Gastroesophageal sphincter (tissue), 4 donors: ENCODE measurements around the gene TNFRSF4. TPM values are rescaled to one million over a fixed set of nuclear protein-coding genes. Genes with fewer than 3 reads are reported as not detected.

Source experiments
- ATAC-seq: fragments of 150-250 bp; one replicate; pipeline ENCODE4 v1.9.1; 2016; ENCODE audit warnings: mild to moderate bottlenecking, moderate library complexity
- H3K27ac ChIP-seq, 4 donors: fragments of 200-600 bp; sonication (generic) in 3 of 4; 1 replicate in 3 of 4; 2 replicates in 1 of 4; pipeline ENCODE4 v1.5.1; 2016 to 2019
- H3K27me3 ChIP-seq: fragments of 200-600 bp; sonication (generic); one replicate; pipeline ENCODE4 v1.5.1; 2019
- H3K36me3 ChIP-seq, 2 donors: fragments of 200-600 bp; sonication (generic); one replicate each; pipeline ENCODE4 v1.5.1; 2019; ENCODE audit warnings: control low read depth in 1 of 2
- H3K4me1 ChIP-seq, 3 donors: fragments of 200-600 bp; sonication (generic); 1 replicate in 2 of 3; 2 replicates in 1 of 3; pipeline ENCODE4 v1.5.1; 2016 to 2019; ENCODE audit warnings: control low read depth in 2 of 3
- H3K4me3 ChIP-seq, 2 donors: fragments of 200-600 bp; sonication (generic); one replicate each; pipeline ENCODE4 v1.5.1; 2019; ENCODE audit warnings: mild to moderate bottlenecking in 1 of 2, moderate library complexity in 1 of 2
- H3K9me3 ChIP-seq, 3 donors: fragments of 200-600 bp; sonication (generic); one replicate each; pipeline ENCODE4 v1.5.1; 2017 to 2019; ENCODE audit warnings: control low read depth in 2 of 3
- CTCF ChIP-seq, 4 experiments: fragments of 200-600 bp in 2 of 4; fragments of 450-650 bp in 2 of 4; sonication (generic) in 1 of 4; IDR thresholded peaks; one replicate each; pipeline ENCODE4 v1.5.1; 2017 to 2019; ENCODE audit warnings: antibody characterized with exemption in 4 of 4, mild to moderate bottlenecking in 2 of 4, moderate library complexity in 2 of 4
- EP300 ChIP-seq: sonication (generic); formaldehyde crosslinking; IDR thresholded peaks from one replicate; pipeline ENCODE4 v1.6.1; 2017; ENCODE audit warnings: antibody characterized with exemption, mild to moderate bottlenecking
- POLR2A ChIP-seq, 2 donors: fragments of 450-650 bp; IDR thresholded peaks; one replicate each; pipeline ENCODE4 v1.6.1; 2017; ENCODE audit warnings: antibody characterized with exemption in 2 of 2, mild to moderate bottlenecking in 2 of 2, moderate library complexity in 1 of 2
- POLR2AphosphoS5 ChIP-seq: sonication (generic); formaldehyde crosslinking; IDR thresholded peaks from one replicate; pipeline ENCODE4 v1.6.1; 2017; ENCODE audit warnings: antibody characterized with exemption
- WGBS, 2 donors: methylation state at CpG; one replicate each; pipeline ENCODE4 v1.1.5; 2018; ENCODE audit warnings: low coverage in 1 of 2; 5-methylcytosine and 5-hydroxymethylcytosine counted together
- total RNA-seq, 4 donors: library from RNA; depleted of rRNA; stranded (reverse); fragments of >200 nt; gene quantifications; one replicate each; pipeline ENCODE4 v1.1.0, GENCODE V29; 2016

Gene TNFRSF4
- total RNA-seq, 4 donors from 2014 or later = 0.93 to 1.6 (median 1.3) TPM

DNA sequence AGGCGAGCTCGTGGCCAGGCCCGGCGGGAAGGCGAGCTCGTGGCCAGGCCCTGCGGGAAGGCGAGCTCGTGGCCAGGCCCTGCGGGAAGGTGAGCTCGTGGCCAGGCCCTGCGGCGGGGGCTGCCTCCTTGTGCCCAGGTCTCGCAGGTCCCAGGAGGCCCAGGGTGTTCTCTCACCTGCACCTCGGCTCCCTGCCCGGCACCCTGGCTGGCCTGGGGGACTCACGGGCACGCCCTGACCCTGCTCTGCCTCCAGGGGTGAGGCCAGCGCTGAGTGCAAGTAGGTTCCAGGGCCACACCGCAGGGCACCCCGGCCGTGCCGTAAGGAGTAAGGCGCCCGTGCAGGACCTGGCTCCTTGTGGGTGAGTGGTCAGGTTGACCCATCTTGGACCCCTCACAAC is 13.4 kb upstream of the TNFRSF4 start:
- no peak for TF ChIP-seq CTCF (IDR thresholded peaks at IDR 0.05)
- no peak for TF ChIP-seq POLR2A (IDR thresholded peaks at IDR 0.05)
- TF ChIP-seq EP300 = no peak
- no peak for TF ChIP-seq POLR2AphosphoS5
- H3K27me3 ChIP-seq = no peaks in the 10 kb centered on the region
- H3K27ac ChIP-seq = no peak overlapping the region
- ATAC-seq = no peak
- H3K4me1 ChIP-seq = peaks cover 0 to 56% (median 15%) of the 10 kb centered on the region in 3 donors
- peaks cover 0 to 73% of the 10 kb centered on the region in 2 donors for H3K36me3 ChIP-seq
- WGBS, 2 donors = no CpG with 5 or more reads among the region's 25 CpGs
- H3K9me3 ChIP-seq = no peaks in the 10 kb centered on the region
- no peak overlapping the region for H3K4me3 ChIP-seq

DNA sequence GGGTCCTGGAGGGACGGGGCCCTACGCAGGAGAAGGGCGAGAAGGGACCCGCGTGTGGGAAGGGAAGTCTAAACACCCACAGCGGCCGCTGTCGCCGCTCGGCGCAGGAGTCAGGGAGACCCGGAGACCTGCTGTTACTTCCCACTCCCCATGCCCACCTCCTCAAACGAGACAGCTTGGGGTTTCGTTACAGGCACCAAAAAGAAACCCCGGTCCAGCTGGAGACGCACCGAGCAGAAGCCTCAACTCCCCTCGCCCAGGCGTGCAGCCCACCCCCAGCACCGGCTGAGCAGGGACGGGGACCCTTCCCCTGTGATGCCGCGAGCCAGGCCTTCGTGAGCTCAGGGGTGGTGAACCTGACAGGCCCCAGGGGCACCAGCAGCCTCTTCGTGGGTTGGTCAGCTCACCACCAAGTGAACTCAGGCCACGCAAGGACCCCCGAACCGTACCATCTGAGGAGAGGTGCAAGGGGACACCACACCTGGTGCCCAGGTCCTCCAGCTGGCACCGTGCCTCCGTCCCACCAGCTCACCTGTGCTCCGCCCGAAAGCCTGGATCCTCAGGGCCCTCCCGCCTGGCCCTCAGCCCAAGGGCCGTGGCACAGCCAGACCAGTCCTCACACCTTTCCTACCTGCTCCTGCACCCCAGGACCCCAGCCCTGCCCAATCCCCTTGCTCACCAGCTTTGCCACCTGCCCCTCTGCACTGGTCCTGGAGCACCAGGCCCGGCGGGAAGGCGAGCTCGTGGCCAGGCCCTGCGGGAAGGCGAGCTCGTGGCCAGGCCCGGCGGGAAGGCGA is 12.8 kb upstream of the TNFRSF4 start:
- Histone ChIP-seq H3K27ac (no peak overlapping the region), H3K4me1 (peaks cover 0 to 56% (median 15%) of the 10 kb centered on the region in 3 donors), H3K9me3 (no peaks in the 10 kb centered on the region), H3K36me3 (peaks cover 0 to 80% of the 10 kb centered on the region in 2 donors), H3K4me3 (no peak overlapping the region), H3K27me3 (no peaks in the 10 kb centered on the region)
- WGBS, 2 donors = 78% methylated on average over 4 of the region's 44 CpGs; no CpG with 5 or more reads in 1 of the 2 donors
- ATAC-seq = no peak
- TF ChIP-seq POLR2AphosphoS5 (no peak), EP300 (no peak), POLR2A (IDR thresholded peaks at IDR 0.05) (no peak), CTCF (IDR thresholded peaks at IDR 0.05) (no peak)

DNA sequence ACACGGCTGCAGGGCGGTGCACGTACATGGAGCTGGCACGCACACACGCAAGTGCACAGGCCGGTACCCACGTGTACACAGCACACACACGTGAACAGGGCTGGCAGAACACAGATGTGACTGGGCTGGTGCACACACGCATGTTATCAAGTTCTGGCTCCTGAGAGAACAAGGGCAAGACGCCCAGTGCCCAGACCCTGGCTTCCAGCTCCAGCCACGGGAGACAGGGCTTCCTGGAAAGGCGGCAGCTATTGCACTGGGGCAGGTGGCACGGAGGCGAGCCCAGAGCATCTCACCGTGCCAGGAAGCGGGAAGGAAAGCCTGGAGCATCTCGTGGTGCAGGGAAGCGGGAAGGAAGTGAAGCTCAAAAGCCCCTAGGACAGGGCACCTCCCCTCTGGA is 12.0 kb upstream of the TNFRSF4 start:
- peaks cover 0 to 53% (median 15%) of the 10 kb centered on the region in 3 donors for H3K4me1 ChIP-seq
- no peak overlapping the region for H3K4me3 ChIP-seq
- no peaks in the 10 kb centered on the region for H3K9me3 ChIP-seq
- peaks cover 0 to 88% of the 10 kb centered on the region in 2 donors for H3K36me3 ChIP-seq
- no peak for ATAC-seq
- H3K27ac ChIP-seq = no peak overlapping the region
- no peak for TF ChIP-seq POLR2A (IDR thresholded peaks at IDR 0.05)
- TF ChIP-seq EP300 = no peak
- TF ChIP-seq POLR2AphosphoS5 = no peak
- TF ChIP-seq CTCF (IDR thresholded peaks at IDR 0.05) = no peak
- no peaks in the 10 kb centered on the region for H3K27me3 ChIP-seq
- 82% methylated on average over 5 of the region's 18 CpGs; no CpG with 5 or more reads in 1 of the 2 donors for WGBS, 2 donors

- H3K27ac ChIP-seq = no peak overlapping the region
- peaks cover 0 to 48% (median 9%) of the 10 kb centered on the region in 3 donors for H3K4me1 ChIP-seq
- no peak for ATAC-seq
- no peaks in the 10 kb centered on the region for H3K9me3 ChIP-seq
- TF ChIP-seq POLR2AphosphoS5 (no peak), EP300 (no peak), CTCF (IDR thresholded peaks at IDR 0.05) (no peak), POLR2A (IDR thresholded peaks at IDR 0.05) (no peak)
- 88% methylated on average over 7 of the region's 34 CpGs; no CpG with 5 or more reads in 1 of the 2 donors for WGBS, 2 donors
- H3K36me3 ChIP-seq = peaks cover 0 to 94% of the 10 kb centered on the region in 2 donors
- H3K27me3 ChIP-seq = no peaks in the 10 kb centered on the region
- H3K4me3 ChIP-seq = no peak overlapping the region
Observed at GRCh38 chr1:1225238-1225845, 11.4 kb upstream of the TNFRSF4 start.
